ENCODE results near the gene PLEKHG2.

The PLEKHG2 gene

GRCh38 chr19:39397360-39398296 is 14.8 kb upstream of the PLEKHG2 start:
- peaks cover 45% of the 10 kb centered on the region for H3K4me1 Mint-ChIP-seq (ENCODE audit: low read depth)
- H3K36me3 Mint-ChIP-seq (ENCODE audit: low read depth): peaks cover 37% of the 10 kb centered on the region
- H3K4me3 Mint-ChIP-seq: peak overlapping the region; percentile 63

GRCh38 chr19:39398297-39398864 is 14.1 kb upstream of the PLEKHG2 start:
- peak overlapping the region; percentile 63 for H3K4me3 Mint-ChIP-seq
- H3K27me3 Mint-ChIP-seq (ENCODE audit: low read depth): no peaks in the 10 kb centered on the region
- no peaks in the 10 kb centered on the region for H3K9me3 Mint-ChIP-seq
- DNase-seq (ENCODE audit: low spot score): peak; percentile 59
- H3K4me1 Mint-ChIP-seq (ENCODE audit: low read depth): peaks cover 45% of the 10 kb centered on the region
- peak overlapping the region; percentile 85 for H3K27ac Mint-ChIP-seq
- H3K36me3 Mint-ChIP-seq (ENCODE audit: low read depth): peaks cover 35% of the 10 kb centered on the region

More at GRCh38 chr19:39397360-39398296, 14.8 kb upstream of the PLEKHG2 start:
- DNase-seq (ENCODE audit: low spot score): peak; percentile 85
- peak overlapping the region; percentile 85 for H3K27ac Mint-ChIP-seq
- H3K9me3 Mint-ChIP-seq: no peaks in the 10 kb centered on the region
- no peaks in the 10 kb centered on the region for H3K27me3 Mint-ChIP-seq (ENCODE audit: low read depth)

- H3K4me3 Mint-ChIP-seq: peak overlapping the region; percentile 62
- H3K4me1 Mint-ChIP-seq (ENCODE audit: low read depth): peaks cover 49% of the 10 kb centered on the region
- H3K9me3 Mint-ChIP-seq: no peaks in the 10 kb centered on the region
- H3K27ac Mint-ChIP-seq: peak overlapping the region; percentile 83
- no peak for DNase-seq (ENCODE audit: low spot score)
- peaks cover 27% of the 10 kb centered on the region for H3K36me3 Mint-ChIP-seq (ENCODE audit: low read depth)
- H3K27me3 Mint-ChIP-seq (ENCODE audit: low read depth): no peaks in the 10 kb centered on the region
These were observed 12.8 kb upstream of the PLEKHG2 start for GRCh38 chr19:39399668-39400050.

- no peaks in the 10 kb centered on the region for H3K27me3 Mint-ChIP-seq (ENCODE audit: low read depth)
- peak overlapping the region; percentile 83 for H3K27ac Mint-ChIP-seq
- peak overlapping the region; percentile 62 for H3K4me3 Mint-ChIP-seq
- H3K9me3 Mint-ChIP-seq: no peaks in the 10 kb centered on the region
- no peak for DNase-seq (ENCODE audit: low spot score)
- H3K36me3 Mint-ChIP-seq (ENCODE audit: low read depth): peaks cover 23% of the 10 kb centered on the region
- peaks cover 50% of the 10 kb centered on the region for H3K4me1 Mint-ChIP-seq (ENCODE audit: low read depth)
These were observed 12.4 kb upstream of the PLEKHG2 start for GRCh38 chr19:39400061-39400460.

- Mint-ChIP-seq H3K4me1 (ENCODE audit: low read depth) (peaks cover 57% of the 10 kb centered on the region), H3K27ac (peak overlapping the region; percentile 95), H3K4me3 (peak overlapping the region; percentile 63), H3K9me3 (no peaks in the 10 kb centered on the region), H3K27me3 (ENCODE audit: low read depth) (no peaks in the 10 kb centered on the region), H3K36me3 (ENCODE audit: low read depth) (peaks cover 16% of the 10 kb centered on the region)
- no peak for DNase-seq (ENCODE audit: low spot score)
These were observed 11.4 kb upstream of the PLEKHG2 start for GRCh38 chr19:39401070-39401548.

DNA sequence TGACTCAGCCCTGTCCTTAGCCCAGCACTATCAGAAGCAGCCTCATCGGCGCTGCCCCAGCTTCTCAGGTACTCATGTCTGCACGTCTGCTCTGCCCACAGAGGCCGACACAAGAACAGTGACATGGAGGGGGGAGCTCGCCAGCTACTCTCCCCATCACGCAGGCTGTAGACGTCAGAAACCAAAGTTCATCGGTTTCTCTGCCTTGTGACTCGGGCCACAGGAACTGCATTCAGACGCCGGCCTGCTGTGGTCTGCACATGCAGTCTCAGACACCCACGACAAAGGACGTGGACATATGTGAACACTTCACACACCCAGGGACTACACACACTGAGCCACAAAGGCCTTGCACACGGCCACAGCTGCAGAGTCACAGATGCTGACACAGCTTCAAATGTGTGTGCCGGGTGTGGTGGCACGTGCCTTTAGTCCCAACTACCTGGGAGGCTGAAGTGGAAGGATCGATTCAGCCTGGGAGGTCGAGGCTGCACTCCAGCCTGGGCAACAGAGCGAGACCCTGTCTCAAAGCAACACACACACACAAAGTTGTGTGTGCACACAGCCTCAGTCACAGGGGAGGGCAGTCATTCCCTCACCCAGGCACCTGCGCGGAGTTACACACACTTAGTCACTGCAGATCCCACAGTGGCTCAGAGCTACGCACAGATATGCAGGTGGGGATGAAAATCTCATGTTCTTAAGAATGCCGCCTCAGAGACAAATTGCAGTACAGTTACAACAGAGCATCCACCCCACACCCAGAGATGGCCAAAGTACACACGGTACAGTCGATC is 10.7 kb upstream of the PLEKHG2 start:
- Mint-ChIP-seq H3K4me1 (ENCODE audit: low read depth) (peaks cover 59% of the 10 kb centered on the region), H3K4me3 (peak overlapping the region; percentile 63), H3K36me3 (ENCODE audit: low read depth) (peaks cover 18% of the 10 kb centered on the region), H3K9me3 (no peaks in the 10 kb centered on the region), H3K27me3 (ENCODE audit: low read depth) (no peaks in the 10 kb centered on the region), H3K27ac (peak overlapping the region; percentile 95)
- peak; percentile 93 for DNase-seq (ENCODE audit: low spot score)

GRCh38 chr19:39402346-39403300 is 9.8 kb upstream of the PLEKHG2 start:
- H3K4me3 Mint-ChIP-seq: peak overlapping the region; percentile 63
- H3K36me3 Mint-ChIP-seq (ENCODE audit: low read depth): peaks cover 26% of the 10 kb centered on the region
- peak overlapping the region; percentile 95 for H3K27ac Mint-ChIP-seq
- DNase-seq (ENCODE audit: low spot score): peak; percentile 86
- peaks cover 57% of the 10 kb centered on the region for H3K4me1 Mint-ChIP-seq (ENCODE audit: low read depth)
- no peaks in the 10 kb centered on the region for H3K9me3 Mint-ChIP-seq
- no peaks in the 10 kb centered on the region for H3K27me3 Mint-ChIP-seq (ENCODE audit: low read depth)

- peak overlapping the region; percentile 95 for H3K27ac Mint-ChIP-seq
- peaks cover 31% of the 10 kb centered on the region for H3K36me3 Mint-ChIP-seq (ENCODE audit: low read depth)
- no peaks in the 10 kb centered on the region for H3K27me3 Mint-ChIP-seq (ENCODE audit: low read depth)
- peak; percentile 94 for DNase-seq (ENCODE audit: low spot score)
- peaks cover 50% of the 10 kb centered on the region for H3K4me1 Mint-ChIP-seq (ENCODE audit: low read depth)
- peak overlapping the region; percentile 63 for H3K4me3 Mint-ChIP-seq
- H3K9me3 Mint-ChIP-seq: no peaks in the 10 kb centered on the region
These were observed 8.8 kb upstream of the PLEKHG2 start for GRCh38 chr19:39403331-39404312.

- Mint-ChIP-seq H3K4me1 (ENCODE audit: low read depth) (peaks cover 38% of the 10 kb centered on the region), H3K9me3 (no peaks in the 10 kb centered on the region), H3K27me3 (ENCODE audit: low read depth) (no peaks in the 10 kb centered on the region), H3K4me3 (peak overlapping the region; percentile 90), H3K36me3 (ENCODE audit: low read depth) (peaks cover 27% of the 10 kb centered on the region), H3K27ac (peak overlapping the region; percentile 45)
- no peak for DNase-seq (ENCODE audit: low spot score)
These were observed 7.1 kb upstream of the PLEKHG2 start for GRCh38 chr19:39405261-39405957.

DNA sequence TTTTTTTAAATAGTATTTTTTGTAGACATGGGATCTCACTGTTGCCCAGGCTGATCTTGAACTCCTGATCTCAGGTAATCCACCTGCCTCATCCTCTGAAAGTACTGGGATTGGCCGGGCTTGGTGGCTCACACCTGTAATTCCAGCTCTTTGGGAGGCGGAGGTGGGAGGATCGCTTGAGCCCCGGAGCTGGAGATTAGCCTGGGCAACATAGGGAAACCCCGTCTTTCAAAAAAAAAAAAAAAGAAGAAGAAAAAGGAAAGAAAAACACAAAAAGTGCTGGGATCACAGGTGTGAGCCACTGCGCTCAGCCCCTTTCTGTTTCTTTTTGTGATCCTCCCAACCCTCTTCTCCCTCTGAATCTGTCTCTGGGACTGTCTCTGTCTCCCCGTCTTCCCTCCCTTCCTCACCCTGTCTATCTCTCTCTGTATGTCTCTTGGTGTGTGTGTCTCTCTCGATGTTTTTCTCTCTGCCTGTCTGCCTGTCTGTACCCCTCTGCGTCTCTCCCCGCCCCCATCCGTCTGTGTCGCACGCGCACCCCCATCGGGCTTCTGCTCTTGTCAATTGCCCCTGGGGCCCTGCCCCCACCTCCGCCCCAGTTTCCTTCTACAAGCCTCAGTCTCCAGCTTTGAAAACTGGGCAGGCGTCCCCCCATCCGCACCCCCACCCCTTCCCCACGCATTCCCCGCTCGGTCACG is 6.4 kb upstream of the PLEKHG2 start:
- Mint-ChIP-seq H3K36me3 (ENCODE audit: low read depth) (peaks cover 32% of the 10 kb centered on the region), H3K4me1 (ENCODE audit: low read depth) (peaks cover 40% of the 10 kb centered on the region), H3K4me3 (peak overlapping the region; percentile 90), H3K27me3 (ENCODE audit: low read depth) (no peaks in the 10 kb centered on the region), H3K27ac (peak overlapping the region; percentile 93), H3K9me3 (no peaks in the 10 kb centered on the region)
- DNase-seq (ENCODE audit: low spot score): peak; percentile 73

- peak; percentile 83 for DNase-seq (ENCODE audit: low spot score)
- H3K27me3 Mint-ChIP-seq (ENCODE audit: low read depth): no peaks in the 10 kb centered on the region
- H3K36me3 Mint-ChIP-seq (ENCODE audit: low read depth): peaks cover 38% of the 10 kb centered on the region
- H3K27ac Mint-ChIP-seq: peak within 1 kb of the TSS; percentile 98
- peak within 1 kb of the TSS; percentile 90 for H3K4me3 Mint-ChIP-seq
- H3K9me3 Mint-ChIP-seq: no peaks in the 10 kb centered on the region
- peaks cover 39% of the 10 kb centered on the region for H3K4me1 Mint-ChIP-seq (ENCODE audit: low read depth)
These were observed 5.6 kb upstream of the PLEKHG2 start, which contains the start of gene ZFP36 for GRCh38 chr19:39406656-39407409. Gene ZFP36, plus strand, starts transcription at chr19:39406847. Its CDS starts 58 bp downstream, at chr19:39406905.
